ENCODE results near the gene CCDC174.

CCDC174 gene

DNA sequence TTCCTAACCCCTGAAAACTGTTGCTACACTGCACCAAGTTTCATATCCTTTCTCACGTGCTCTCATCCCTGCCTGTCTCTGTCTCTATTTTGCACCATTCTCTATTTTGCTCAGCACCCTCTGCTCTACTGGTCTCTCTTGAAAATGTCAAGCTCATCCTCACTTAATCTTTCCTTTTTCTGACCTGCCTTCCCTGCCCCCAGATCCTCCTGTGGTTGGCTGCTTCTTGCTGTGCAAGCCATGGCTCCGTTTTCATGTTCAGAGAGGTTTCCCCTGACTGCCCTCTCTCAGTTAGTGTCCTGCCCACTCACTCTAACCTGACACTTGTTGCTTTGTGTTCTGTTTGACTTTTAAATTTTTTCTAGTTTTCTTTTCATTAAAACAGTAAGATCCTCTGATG is 6.0 kb downstream of the CCDC174 start:
- Histone ChIP-seq H3K9me3 (no peaks in the 10 kb centered on the region), H3K4me3 (no peak overlapping the region), H3K27ac (no peak overlapping the region), H3K4me1 (peaks cover 0 to 16% (median 12%) of the 10 kb centered on the region in 4 donors), H3K36me3 (peaks cover 76 to 78% (median 77%) of the 10 kb centered on the region in 3 donors), H3K27me3 (no peaks in the 10 kb centered on the region)
- intact Hi-C loops (cut with DNase I; ENCODE audit: low total_unique reads): loop anchor here (10.0 kb wide), 1 partner anchor 393 kb away; no protein-coding TSS in a partner anchor
- TF ChIP-seq, protein P1, sequence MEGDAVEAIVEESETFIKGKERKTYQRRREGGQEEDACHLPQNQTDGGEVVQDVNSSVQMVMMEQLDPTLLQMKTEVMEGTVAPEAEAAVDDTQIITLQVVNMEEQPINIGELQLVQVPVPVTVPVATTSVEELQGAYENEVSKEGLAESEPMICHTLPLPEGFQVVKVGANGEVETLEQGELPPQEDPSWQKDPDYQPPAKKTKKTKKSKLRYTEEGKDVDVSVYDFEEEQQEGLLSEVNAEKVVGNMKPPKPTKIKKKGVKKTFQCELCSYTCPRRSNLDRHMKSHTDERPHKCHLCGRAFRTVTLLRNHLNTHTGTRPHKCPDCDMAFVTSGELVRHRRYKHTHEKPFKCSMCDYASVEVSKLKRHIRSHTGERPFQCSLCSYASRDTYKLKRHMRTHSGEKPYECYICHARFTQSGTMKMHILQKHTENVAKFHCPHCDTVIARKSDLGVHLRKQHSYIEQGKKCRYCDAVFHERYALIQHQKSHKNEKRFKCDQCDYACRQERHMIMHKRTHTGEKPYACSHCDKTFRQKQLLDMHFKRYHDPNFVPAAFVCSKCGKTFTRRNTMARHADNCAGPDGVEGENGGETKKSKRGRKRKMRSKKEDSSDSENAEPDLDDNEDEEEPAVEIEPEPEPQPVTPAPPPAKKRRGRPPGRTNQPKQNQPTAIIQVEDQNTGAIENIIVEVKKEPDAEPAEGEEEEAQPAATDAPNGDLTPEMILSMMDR (IDR thresholded peaks at IDR 0.05): no peak
- DNase-seq: no peak

DNA sequence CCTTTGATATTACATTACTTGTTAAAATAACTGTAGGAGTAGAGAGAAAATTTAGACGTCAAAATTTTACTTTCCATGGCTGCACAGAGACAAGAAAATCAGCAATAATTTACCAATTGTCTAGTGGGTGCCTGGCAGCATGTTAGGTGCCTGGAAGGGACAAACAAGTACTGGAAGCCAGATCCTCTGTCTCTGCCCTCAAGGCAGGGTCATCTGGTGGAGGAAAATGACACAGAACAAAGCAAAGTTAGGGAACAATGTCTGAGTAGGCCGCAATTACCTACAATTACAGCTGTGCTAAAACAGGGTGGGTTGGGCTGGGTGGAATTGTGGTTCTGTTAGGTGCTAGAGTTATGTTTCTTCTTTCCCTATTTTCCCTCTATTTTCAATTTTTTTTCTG is 7.4 kb downstream of the CCDC174 start:
- Histone ChIP-seq H3K4me3 (no peak overlapping the region), H3K4me1 (peaks cover 0 to 2% (median under 1%) of the 10 kb centered on the region in 4 donors), H3K27ac (no peak overlapping the region), H3K9me3 (no peaks in the 10 kb centered on the region), H3K36me3 (peaks cover 90 to 92% (median 91%) of the 10 kb centered on the region in 3 donors), H3K27me3 (no peaks in the 10 kb centered on the region)
- DNase-seq: no peak
- TF ChIP-seq, protein P1 (IDR thresholded peaks at IDR 0.05): no peak
- intact Hi-C loops (cut with DNase I; ENCODE audit: low total_unique reads): loop anchor here (10.0 kb wide), 1 partner anchor 394 kb away; no protein-coding TSS in a partner anchor

DNA sequence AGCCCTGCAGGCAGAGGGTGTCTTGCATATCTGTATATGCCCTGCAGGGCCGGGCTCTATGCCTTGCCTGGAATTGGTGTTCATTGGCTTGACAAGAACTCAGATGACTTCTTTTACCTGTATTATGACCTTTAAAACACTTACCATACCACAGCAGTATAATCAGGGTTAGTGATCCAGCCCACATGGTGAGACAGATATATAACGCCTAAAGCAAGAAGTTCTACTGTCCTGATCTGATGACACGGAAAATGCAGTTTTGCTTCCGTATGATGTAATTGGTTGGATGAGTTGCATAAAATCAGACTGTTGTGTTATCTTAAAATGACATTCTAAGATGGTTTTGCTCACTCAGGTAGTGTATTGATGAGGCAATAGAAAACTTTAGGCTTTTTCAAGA is 9.4 kb downstream of the CCDC174 start:
- Histone ChIP-seq H3K4me1 (no peaks in the 10 kb centered on the region), H3K27ac (no peak overlapping the region), H3K4me3 (no peak overlapping the region), H3K27me3 (no peaks in the 10 kb centered on the region), H3K36me3 (peaks cover 98 to 100% (median 99%) of the 10 kb centered on the region in 3 donors), H3K9me3 (no peaks in the 10 kb centered on the region)
- intact Hi-C loops (cut with DNase I; ENCODE audit: low total_unique reads): no loop called here
- DNase-seq: no peak
- TF ChIP-seq, protein P1 (IDR thresholded peaks at IDR 0.05): no peak

DNA sequence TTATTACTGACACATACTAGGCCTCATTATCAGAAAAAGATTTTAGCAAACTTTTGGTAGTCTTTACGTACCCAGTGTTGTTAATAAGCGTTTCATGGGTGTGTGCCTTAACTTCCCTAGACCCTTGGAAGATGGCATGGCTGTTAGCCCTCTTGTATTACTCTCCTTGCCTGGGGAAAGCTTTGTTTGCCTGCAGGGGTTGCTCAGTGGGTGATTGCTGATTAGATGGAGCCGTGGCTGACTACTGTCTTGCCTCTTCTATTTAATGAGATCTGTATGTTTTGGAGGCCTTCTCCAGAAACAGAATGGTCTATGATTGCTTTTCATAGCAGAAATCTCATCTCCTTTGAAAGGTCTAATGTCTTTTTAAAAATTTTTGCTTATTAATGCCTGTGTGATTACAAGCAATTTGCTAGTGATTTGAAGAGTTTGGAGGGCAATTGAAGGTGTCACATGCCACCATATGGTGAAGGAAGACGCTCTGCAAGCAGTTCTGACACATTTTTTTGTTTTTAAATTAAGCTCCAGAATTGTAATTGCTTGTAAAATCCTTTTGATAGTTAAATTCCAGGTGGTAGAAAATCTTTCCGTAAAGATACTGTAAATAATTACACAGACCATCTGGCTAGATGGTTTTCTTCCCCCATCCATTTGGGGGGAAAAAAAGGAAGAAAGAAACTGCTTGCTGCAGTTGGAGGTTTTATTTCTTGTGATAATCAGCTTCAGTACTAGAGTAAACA is 12.0 kb downstream of the CCDC174 start:
- no peak for DNase-seq
- Histone ChIP-seq H3K27ac (no peak overlapping the region), H3K9me3 (no peaks in the 10 kb centered on the region), H3K36me3 (peaks cover 98 to 100% (median 98%) of the 10 kb centered on the region in 3 donors), H3K27me3 (no peaks in the 10 kb centered on the region), H3K4me1 (no peaks in the 10 kb centered on the region), H3K4me3 (no peak overlapping the region)
- TF ChIP-seq, protein P1 (IDR thresholded peaks at IDR 0.05): no peak
- intact Hi-C loops (cut with DNase I; ENCODE audit: low total_unique reads): no loop called here

DNA sequence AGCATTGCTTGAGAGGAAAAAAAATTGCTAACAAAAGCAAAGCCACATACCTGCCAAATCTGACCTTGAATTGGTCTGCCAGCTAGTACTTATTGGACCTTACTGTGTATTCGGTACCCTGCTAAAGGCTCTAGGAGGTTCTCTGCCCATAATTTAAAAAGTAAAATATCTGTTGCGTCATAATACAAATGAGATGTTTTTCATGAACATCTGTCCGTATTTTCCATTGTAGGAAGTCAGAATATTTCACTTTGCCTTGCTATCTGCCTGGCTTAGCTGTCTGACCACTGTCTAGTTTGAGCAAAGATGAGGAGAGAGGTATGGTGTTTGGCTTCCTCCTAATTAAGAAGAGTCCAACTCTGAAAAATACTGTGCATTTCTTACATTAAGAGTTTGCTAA is 12.6 kb downstream of the CCDC174 start:
- H3K27ac ChIP-seq: no peak overlapping the region
- no peak for DNase-seq
- peaks cover 98 to 100% (median 98%) of the 10 kb centered on the region in 3 donors for H3K36me3 ChIP-seq
- H3K4me1 ChIP-seq: no peaks in the 10 kb centered on the region
- no peaks in the 10 kb centered on the region for H3K27me3 ChIP-seq
- TF ChIP-seq, protein P1 (IDR thresholded peaks at IDR 0.05): no peak
- H3K9me3 ChIP-seq: no peaks in the 10 kb centered on the region
- H3K4me3 ChIP-seq: no peak overlapping the region
- intact Hi-C loops (cut with DNase I; ENCODE audit: low total_unique reads): no loop called here

Measured in tibial artery (tissue), 4 donors.